Keratinocyte (primary cell): ENCODE results near the gene DBI.

Source experiments
- EZH2 ChIP-seq: IDR thresholded peaks from one replicate; pipeline ENCODE4 v1.6.1; 2012; ENCODE audit warnings: inconsistent platforms, mild to moderate bottlenecking, low read length, moderate library complexity
- TF ChIP-seq, protein P1 (sequence below), 3 experiments: IDR thresholded peaks in 1 of 3; conservative IDR thresholded peaks in 1 of 3; optimal IDR thresholded peaks in 1 of 3; 2 replicates in 2 of 3; 3 replicates in 1 of 3; pipeline versions ENCODE3 to v1.5.1; 2011; ENCODE audit warnings: low read length in 3 of 3, mild to moderate bottlenecking in 3 of 3, moderate library complexity in 2 of 3, control low read depth in 1 of 3, inconsistent platforms in 1 of 3; ENCODE audit not compliant: insufficient read depth in 2 of 3; ENCODE audit errors: extremely low read depth in 1 of 3

DNA sequence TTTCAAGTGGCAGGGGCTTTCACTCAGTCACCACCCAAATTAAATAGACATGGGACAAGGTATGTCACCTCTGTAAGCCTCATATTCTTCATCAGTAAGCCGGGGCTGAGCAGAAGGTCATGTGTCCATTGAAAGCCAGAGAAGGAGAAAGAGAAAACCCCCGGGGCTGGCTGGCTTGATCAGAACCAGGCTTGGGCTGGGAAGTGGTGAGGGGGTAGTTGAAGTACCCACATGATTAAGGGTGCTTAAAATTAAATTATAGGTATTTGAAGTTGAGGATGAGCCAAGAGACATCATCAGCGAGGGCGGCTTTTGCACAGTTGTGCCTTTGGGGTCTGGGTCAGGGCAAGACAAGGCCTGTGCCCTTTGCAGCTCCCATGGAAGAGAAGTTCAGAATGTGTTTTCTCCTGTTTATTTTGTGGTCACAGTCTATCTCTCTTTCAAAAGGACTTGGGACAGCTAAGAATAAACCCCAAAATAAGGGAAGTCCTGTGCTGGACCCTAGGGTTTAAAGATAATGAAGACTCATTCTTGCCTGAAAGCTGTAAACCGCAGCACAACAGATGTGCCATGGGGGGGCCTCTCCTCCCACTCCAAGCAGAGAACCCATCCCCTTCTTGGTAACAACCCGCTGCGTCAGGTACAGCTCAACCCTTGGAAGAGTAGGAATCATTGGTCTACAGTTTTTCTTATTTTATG, 10.7 kb downstream of the DBI start:
- TF ChIP-seq, protein P1, sequence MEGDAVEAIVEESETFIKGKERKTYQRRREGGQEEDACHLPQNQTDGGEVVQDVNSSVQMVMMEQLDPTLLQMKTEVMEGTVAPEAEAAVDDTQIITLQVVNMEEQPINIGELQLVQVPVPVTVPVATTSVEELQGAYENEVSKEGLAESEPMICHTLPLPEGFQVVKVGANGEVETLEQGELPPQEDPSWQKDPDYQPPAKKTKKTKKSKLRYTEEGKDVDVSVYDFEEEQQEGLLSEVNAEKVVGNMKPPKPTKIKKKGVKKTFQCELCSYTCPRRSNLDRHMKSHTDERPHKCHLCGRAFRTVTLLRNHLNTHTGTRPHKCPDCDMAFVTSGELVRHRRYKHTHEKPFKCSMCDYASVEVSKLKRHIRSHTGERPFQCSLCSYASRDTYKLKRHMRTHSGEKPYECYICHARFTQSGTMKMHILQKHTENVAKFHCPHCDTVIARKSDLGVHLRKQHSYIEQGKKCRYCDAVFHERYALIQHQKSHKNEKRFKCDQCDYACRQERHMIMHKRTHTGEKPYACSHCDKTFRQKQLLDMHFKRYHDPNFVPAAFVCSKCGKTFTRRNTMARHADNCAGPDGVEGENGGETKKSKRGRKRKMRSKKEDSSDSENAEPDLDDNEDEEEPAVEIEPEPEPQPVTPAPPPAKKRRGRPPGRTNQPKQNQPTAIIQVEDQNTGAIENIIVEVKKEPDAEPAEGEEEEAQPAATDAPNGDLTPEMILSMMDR (optimal IDR thresholded peaks at IDR 0.05 in 1 of 3, IDR thresholded peaks at IDR 0.05 in 1 of 3, conservative IDR thresholded peaks at IDR 0.05 in 1 of 3; ENCODE audit: extremely low read depth in 1 of 3, insufficient read depth in 2 of 3, low read length in 3 of 3) = no peak
- no peak for TF ChIP-seq EZH2
